GM12873 (cell line): ENCODE data around the gene CST3.

Experiments
- CTCF ChIP-seq: IDR thresholded peaks from 2 replicates; pipeline ENCODE4 v1.5.1; 2012; ENCODE audit warnings: low read depth, mild to moderate bottlenecking, moderate library complexity, low read length, control low read depth; ENCODE audit not compliant: insufficient read depth; ENCODE audit errors: missing control alignments

Gene CST3

GRCh38 chr20:23654717-23655116 lies 17.0 kb upstream of the CST3 start:
- TF ChIP-seq CTCF: no peak

- no peak for TF ChIP-seq CTCF
These were observed 16.2 kb upstream of the CST3 start for GRCh38 chr20:23654000-23654399.

- no peak for TF ChIP-seq CTCF
These were observed 15.7 kb upstream of the CST3 start for GRCh38 chr20:23653400-23653938.

- no peak for TF ChIP-seq CTCF
These were observed 15.2 kb upstream of the CST3 start for GRCh38 chr20:23652926-23653325.

- TF ChIP-seq CTCF: no peak
These were observed 14.6 kb upstream of the CST3 start for GRCh38 chr20:23652371-23652770.

- TF ChIP-seq CTCF: no peak
These were observed 13.4 kb upstream of the CST3 start for GRCh38 chr20:23651117-23651516.

GRCh38 chr20:23649830-23650417 lies 12.2 kb upstream of the CST3 start:
- TF ChIP-seq CTCF: no peak

GRCh38 chr20:23649242-23649641 lies 11.5 kb upstream of the CST3 start:
- TF ChIP-seq CTCF: no peak
